Measurements from ENCODE around the gene PPP1R13L.

PPP1R13L gene

GRCh38 chr19:45391346-45391745 lies 13.5 kb downstream of the PPP1R13L start (continued):
- no peak for TF ChIP-seq POU6F1 (CRISPR knock-in tag; IDR thresholded peaks at IDR 0.05; ENCODE audit: borderline replicate concordance, low read depth)
- TF ChIP-seq CREB5 (CRISPR knock-in tag; IDR thresholded peaks at IDR 0.05; ENCODE audit: low read depth), result no peak
- no peak for TF ChIP-seq BACH2 (CRISPR knock-in tag; IDR thresholded peaks at IDR 0.05; ENCODE audit: borderline replicate concordance)
- no peak for TF ChIP-seq ISL1 (CRISPR knock-in tag; IDR thresholded peaks at IDR 0.05)
- TF ChIP-seq PPARA (CRISPR knock-in tag; IDR thresholded peaks at IDR 0.05; ENCODE audit: borderline replicate concordance), result no peak
- TF ChIP-seq OSR1 (CRISPR knock-in tag; IDR thresholded peaks at IDR 0.05), result no peak
- TF ChIP-seq TOX (CRISPR knock-in tag; IDR thresholded peaks at IDR 0.05; ENCODE audit: borderline replicate concordance), result no peak
- no peak for TF ChIP-seq CSRNP3 (CRISPR knock-in tag; IDR thresholded peaks at IDR 0.05)

GRCh38 chr19:45385392-45386221 lies 19.3 kb downstream of the PPP1R13L start:
- ATAC-seq, result peak; percentile 36; the same call in 2 of the 3 replicates
- TF ChIP-seq CSRNP3 (CRISPR knock-in tag; IDR thresholded peaks at IDR 0.05), result no peak
- TF ChIP-seq RARB (CRISPR knock-in tag; IDR thresholded peaks at IDR 0.05), result no peak
- TF ChIP-seq ISL1 (CRISPR knock-in tag; IDR thresholded peaks at IDR 0.05), result no peak
- TF ChIP-seq PPARA (CRISPR knock-in tag; IDR thresholded peaks at IDR 0.05; ENCODE audit: borderline replicate concordance), result no peak
- TF ChIP-seq ZC3H10 (CRISPR knock-in tag; IDR thresholded peaks at IDR 0.05), result no peak
- no peak for TF ChIP-seq CSDC2 (CRISPR knock-in tag; IDR thresholded peaks at IDR 0.05)
- no peak for TF ChIP-seq POU6F1 (CRISPR knock-in tag; IDR thresholded peaks at IDR 0.05; ENCODE audit: borderline replicate concordance, low read depth)
- TF ChIP-seq ZNF8 (CRISPR knock-in tag; IDR thresholded peaks at IDR 0.05), result no peak
- TF ChIP-seq ZFP30 (CRISPR knock-in tag; IDR thresholded peaks at IDR 0.05), result no peak
- TF ChIP-seq CREB5 (CRISPR knock-in tag; IDR thresholded peaks at IDR 0.05; ENCODE audit: low read depth), result no peak
- no peak for TF ChIP-seq ZFP3 (CRISPR knock-in tag; IDR thresholded peaks at IDR 0.05)
- TF ChIP-seq GLIS3 (CRISPR knock-in tag; IDR thresholded peaks at IDR 0.05), result no peak
- TF ChIP-seq ZNF70 (CRISPR knock-in tag; IDR thresholded peaks at IDR 0.05), result no peak

GRCh38 chr19:45382426-45382825 lies 22.4 kb downstream of the PPP1R13L start:
- no peak for TF ChIP-seq CREB5 (CRISPR knock-in tag; IDR thresholded peaks at IDR 0.05; ENCODE audit: low read depth)
- no peak for TF ChIP-seq POU6F1 (CRISPR knock-in tag; IDR thresholded peaks at IDR 0.05; ENCODE audit: borderline replicate concordance, low read depth)
- no peak for TF ChIP-seq ESRRG (CRISPR knock-in tag; IDR thresholded peaks at IDR 0.05)
- TF ChIP-seq TOX (CRISPR knock-in tag; IDR thresholded peaks at IDR 0.05; ENCODE audit: borderline replicate concordance), result no peak
- no peak for ATAC-seq
